OCI-M1 (cell line): ENCODE results near the gene MFGE8.

Experiments
- DNase-seq: peaks from one replicate; lab custom pipeline; 2025; lab: John Stamatoyannopoulos, UW

MFGE8 gene

DNA sequence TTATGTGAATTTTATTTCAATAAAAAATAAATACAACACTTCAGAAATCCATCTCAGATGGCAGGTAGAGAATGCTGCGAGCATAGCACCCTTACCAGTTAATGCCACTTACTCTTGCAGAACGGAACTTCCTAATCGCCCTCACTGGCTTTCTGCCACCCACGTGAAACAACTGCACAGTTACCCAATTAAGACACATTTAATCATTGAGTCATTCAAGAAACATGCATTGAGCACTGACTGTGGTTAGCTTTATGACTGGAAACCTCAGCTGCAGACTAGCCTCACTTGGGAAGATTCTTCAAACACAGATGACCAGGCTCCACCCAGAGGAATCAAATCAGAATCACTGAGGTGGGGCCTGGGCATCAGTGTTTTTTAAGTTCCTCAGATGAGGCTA is 5.6 kb upstream of the MFGE8 start:
- peak; percentile 66 for DNase-seq

DNA sequence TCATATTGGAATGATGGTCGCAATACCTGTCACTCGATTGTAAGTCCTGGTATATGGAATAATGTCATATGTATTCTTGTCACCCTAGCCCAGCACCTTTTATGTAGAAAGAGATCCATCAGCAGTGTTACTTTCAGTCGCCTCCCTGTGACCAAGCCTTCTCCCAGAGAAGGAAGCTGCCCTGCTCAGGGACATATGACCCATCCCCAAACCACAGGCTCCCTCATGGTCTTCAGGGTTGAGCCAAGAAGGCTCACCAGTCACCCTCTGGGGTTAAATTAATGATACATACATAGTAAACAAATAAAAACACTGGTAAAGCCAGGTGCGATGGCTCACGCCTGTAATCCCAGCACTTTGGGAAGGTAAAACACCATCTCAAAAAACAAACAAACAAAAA is 4.6 kb upstream of the MFGE8 start:
- DNase-seq = peak; percentile 53

DNA sequence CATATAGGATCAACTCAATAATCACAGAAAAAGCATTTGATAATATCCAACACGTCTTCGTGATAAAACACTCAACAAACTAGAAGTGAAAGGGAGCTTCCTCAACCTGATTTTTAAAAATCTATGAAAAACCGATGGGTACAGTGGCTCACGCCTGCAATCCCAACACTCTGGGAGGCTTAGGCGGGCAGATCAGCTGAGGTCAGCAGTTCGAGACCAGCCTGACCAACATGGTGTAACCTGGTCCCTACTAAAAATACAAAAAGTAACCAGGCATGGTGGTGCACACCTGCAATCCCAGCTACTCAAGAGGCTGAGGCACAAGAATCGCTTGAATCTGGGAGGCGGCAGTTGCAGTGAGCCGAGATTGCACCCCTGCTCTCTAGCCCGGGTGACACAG is 2.2 kb upstream of the MFGE8 start:
- DNase-seq = no peak

DNA sequence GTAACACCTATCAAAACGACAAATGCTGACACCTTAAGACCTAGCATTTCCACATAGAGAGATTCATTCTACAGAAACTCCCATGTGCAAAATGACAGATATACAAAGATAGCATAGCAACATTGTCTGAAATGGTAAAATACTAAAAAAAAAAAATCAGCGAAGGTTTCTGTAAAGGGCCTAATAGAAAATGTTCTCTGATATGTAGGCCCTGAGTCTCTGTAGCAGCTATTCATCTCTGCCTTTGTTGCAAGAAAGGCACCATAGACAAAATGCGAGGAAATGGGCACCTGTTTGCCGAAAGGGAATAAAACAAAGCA is 631 bp upstream of the MFGE8 start:
- no peak for DNase-seq

DNA sequence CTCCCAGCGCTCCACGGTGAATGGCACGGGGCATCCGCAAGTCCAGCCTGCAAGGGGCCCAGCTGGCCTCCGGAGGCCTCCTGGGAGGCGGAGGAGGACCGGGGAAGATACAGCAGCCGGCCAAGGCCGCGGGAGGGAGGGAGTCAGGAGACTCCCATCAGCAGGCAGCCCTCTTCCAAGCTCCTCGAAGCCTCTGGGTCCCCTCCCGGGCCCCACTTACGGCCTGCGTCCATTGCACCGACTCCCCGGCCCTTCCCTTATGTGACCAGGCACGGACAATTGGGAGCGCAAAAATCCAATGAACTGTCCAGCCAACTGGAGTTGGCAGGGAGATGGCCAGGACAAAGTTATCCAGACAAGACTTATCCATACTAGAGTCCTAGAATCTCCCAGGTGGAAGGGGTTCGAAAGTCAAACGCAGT is 668 bp downstream of the MFGE8 start:
- DNase-seq = no peak

DNA sequence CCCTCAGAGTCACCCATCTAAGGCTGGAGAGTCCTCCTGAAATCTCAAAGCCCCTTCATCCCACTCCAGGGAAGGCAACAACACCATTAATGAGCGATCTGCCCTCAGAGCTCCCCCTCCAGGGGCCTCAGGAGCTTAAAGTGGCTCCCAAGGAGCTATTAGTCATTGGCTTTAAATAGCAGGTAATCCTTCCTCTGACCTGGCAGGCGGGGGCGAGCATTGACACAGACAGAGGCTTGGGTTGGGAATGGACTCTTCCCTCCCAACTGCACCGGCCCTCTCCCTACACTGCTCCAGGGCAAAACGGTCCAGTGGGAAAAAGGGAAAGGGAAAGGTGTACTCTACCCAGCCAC is 1.4 kb downstream of the MFGE8 start:
- no peak for DNase-seq

DNA sequence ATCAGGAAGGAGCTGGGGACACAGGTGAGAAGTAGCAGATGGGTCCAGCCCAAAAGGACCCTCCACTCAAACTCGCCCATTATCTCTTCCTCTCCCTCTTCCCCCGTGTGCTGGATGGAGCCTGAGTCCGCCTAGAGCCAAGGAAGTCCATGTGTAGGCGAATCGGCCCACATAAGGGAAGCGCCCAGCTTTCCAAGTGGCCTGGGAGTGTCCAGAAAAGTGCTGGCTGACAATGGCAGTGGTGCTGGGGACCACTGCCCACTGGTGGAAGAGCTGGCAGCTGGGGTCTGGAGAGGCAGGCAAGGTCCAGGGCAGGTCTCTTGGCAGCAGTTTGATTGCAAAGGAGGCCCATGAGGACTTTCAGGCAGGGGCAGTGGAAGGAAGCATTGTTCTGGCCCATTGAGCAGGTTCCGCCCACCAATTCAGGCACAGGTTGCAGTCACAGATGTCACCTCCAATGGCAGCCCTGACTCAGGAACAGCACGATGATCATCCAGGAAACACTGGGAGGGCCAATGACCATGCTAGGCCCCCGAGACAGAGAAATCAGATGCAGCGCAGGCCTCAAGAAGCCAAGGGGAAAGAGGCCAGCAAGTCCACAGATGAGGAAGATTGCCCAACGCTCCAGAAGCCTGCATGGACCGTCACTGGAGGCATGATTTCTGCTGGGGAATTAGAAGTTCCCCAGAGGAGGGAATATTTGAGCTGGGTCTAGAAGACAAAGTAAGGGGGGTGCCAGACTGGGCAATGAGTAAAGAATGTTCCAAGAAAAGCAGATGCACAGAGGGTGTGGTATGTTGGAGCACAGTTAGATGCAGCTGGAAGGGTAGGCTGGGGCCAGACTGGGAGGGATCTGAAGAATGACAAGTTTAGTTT is 3.0 kb downstream of the MFGE8 start:
- no peak for DNase-seq

DNA sequence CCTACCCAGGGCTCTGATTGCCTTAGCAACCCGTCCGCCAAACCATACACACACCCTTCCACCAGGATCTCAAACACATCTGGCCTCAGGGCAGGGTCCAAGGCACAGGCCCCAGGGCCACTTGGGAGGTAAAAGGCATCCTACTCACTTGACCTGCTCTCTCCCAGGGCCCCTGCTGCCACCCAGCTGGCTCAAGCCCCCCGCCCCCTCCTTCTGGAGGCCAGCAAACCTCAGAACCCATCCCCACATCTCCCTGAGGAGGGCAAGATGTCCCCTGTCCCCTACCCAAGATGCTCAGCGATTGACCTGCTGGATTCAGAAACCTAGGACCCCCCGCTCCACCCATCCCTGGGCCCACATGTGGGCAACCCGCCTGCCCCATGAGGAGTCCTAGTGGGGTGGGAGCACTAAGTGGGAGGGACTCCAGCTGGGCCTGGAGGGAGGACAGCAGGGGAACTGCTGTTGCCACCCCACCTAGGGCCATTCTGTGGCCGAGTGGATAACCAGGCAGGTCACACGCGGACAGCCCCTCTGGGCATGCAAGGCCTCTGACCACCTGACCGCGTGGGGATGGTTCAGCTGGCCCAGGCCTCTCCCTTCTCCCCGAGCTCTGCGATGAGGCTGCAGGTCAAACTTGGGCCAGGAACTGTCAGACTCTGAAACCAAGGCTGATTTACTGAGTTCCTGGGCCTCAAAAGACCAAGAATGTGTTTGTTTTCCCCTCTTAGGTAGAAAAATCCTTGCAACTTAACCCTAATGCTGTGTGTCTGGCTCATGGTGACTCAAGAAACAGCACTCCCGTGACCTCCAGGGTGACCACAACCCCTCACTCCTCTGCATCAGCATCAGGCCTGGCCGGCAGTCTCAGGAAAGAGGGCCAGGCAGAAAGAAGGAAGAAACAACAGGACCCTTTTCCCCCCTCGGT is 4.2 kb downstream of the MFGE8 start:
- DNase-seq = peak; percentile 58

DNA sequence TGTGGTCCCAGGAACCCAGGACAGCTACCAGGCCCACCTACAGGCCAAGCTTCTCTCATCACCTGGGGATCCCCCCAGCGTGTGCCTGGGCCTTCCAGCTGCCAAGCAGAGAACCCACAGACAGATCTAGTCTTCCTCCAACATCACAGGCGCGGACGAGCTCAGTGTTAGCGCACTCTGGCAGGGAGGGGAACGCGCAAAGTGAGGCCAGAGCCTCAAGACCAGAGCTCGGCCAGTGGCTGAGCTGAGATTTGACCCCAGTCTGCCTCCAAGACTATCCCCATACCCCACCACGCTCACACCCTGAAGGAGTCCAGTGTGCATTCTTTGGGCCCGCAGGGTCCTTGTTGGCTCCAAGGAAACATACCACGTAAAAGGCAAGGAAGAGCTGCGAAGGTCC is 5.1 kb downstream of the MFGE8 start:
- DNase-seq = no peak

DNA sequence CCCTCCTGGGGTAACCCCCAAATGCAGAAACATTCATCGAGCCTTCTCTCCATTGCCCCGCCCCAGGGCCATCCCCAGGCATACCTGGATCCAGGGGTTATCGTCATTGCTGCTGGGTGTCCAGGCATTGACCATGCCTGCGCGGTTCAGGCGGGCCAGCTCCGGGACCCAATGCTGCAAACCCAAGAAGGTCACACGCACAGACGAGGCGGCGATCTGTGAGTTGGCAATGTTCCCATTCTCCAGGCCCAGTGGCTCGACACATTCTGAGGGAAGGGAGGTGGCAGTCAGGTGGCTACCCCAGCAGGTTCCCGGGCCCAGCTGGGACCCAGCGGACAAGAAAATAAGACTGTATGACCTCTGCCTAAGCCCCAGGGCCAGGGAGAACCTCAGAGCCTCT is 6.1 kb downstream of the MFGE8 start:
- DNase-seq = no peak

DNA sequence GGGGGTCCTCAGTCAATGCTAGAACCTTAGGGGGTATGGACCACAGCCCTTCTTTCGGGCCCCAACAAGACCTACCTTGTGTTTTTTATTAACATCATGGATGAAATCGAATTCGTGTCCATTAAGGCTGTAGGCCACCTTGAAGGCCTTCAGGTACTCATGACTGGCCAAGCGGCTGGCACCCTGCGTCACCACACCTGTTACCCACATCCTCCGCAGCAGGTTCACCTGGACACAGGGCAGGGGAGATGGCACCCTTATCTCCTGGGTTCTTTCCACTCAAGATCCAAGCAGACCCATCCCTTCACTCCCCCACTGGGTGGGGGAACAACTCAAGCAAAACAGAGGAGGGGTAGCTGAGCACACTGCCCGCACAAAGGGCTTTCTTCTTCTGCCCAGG is 6.6 kb downstream of the MFGE8 start:
- DNase-seq = no peak

DNA sequence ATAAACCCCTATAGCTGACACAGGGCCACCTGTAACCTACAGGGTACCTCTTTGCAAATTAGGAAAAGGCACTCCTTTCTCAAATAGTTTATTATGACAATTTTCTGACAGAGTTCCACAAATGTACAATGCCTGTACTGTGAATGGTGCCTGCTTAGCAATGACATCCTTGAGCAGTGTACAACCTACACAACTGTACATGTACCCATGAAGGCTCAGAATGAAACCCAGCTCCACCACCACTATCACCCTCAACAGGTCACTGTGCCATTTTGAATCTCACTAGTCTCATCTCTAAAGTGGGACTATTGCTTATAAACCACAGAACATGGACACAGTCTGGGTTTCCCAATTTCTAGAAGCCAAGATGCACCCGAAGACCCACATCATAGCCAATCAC is 7.0 kb downstream of the MFGE8 start:
- DNase-seq = no peak

DNA sequence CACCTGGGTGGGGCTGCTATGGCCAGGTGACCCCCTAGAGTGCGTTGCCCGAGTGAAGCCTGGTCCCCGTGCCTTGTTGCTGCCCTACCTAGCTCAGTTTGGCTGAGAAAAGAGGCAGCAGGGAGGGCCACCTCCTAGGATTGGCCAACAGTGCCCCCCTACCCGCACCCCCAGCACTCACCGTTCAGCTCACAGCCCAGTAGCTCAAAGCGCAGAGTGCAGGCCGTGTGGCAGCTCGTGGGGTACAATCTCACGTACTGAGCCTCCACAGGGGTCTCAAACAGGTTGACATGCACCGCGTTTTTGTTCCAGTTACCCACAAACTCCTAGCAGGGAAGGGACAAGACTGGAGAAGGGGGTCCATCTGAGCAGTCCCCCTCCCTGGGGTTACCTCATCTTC is 7.6 kb downstream of the MFGE8 start:
- DNase-seq = no peak

DNA sequence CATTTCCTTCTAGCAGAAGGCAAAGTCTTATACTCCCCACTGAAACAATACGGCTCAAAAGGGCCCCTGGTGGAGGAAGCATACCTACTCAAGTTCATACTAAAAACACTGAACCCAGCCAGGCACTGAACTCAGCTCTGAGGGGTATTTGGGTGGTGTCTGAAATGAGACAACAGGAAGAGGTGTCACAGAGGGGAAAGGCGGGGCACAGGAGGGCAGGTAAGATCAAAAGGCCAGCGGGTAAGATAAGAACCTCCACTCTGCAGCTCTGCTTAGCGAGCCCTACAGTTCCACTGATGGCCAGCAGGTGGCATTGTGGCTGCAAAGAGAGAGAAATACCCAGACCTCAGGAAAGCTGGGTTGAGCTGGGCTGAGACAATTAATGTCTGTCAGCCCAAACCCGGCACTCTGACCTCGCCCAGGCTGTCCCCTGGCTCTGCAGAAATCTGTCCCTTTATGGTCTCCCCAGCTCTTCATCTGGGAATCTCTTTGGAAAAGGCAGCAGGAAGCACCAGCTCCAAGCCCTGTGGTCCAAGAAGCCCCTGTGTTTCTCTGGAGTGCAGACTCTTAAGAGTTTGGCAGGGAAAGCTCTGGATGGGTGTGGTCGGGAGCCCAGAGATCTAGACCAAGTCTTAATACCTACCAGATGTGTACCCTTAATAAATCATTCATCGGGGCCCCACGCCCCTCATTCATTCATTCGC is 8.4 kb downstream of the MFGE8 start:
- DNase-seq = peak; percentile 93

DNA sequence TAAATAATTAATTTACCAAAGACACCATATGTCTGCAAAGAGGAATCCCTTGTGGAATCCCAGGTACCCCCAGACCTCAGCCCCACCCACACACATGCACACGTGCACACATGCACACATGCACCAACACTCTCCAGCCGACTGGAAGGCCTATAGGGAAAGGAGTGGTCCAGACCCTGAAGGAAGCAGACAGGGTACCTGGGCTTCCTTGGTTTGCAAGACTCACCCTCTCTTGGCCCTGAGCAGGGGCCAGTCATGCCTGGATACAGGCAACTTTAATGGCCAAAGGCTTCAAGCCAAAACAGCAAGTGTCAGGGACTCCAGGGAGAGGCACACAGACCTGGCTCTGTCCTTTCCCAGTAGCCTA is 8.9 kb downstream of the MFGE8 start:
- no peak for DNase-seq

DNA sequence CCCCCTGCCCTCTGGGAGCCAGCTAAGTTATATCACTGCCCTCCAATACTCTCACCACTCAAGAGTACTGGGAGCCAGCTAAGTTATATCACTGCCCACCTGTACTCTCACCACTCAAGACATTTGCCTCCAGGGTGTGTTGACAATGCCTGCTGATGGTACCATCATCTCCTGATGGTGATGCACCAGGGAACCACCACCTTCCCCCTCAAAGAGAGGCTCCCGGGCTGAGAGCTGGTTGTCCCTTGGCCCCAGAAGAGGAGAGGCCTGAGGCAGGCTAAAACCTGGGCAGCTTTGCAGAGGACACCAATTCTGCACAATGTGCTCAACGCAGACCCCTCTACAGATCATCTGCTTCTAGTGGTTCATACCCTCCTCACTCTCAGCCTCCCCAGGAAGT is 10.3 kb downstream of the MFGE8 start:
- DNase-seq = no peak

DNA sequence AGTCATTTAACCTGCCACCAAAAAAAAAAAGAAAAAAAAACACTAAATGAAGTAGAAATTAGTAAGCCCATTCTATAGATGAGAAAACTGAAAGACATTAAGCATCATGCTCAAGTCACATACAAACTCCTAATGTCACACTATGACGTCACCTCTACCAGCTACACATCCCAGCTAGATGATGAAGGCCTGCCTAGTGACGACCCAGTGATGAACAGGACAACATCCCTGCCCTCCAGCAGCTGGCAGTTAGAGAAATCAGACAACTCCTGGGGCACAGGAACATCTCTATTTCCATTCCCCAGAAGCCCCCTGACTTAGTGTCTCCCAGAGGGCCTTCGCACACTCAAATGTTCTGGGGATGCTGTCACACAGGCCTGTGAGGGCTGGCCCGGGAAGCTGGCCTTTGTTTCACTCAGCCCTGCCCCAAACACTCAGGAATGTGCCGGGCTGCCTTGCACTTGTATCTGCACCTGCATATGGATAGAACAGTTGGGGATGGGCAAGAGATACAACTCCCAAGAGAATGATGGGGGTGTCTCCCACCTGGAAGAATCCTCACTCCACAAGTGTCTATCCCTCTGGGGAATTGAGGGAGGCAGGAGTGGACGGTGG is 10.9 kb downstream of the MFGE8 start:
- no peak for DNase-seq

DNA sequence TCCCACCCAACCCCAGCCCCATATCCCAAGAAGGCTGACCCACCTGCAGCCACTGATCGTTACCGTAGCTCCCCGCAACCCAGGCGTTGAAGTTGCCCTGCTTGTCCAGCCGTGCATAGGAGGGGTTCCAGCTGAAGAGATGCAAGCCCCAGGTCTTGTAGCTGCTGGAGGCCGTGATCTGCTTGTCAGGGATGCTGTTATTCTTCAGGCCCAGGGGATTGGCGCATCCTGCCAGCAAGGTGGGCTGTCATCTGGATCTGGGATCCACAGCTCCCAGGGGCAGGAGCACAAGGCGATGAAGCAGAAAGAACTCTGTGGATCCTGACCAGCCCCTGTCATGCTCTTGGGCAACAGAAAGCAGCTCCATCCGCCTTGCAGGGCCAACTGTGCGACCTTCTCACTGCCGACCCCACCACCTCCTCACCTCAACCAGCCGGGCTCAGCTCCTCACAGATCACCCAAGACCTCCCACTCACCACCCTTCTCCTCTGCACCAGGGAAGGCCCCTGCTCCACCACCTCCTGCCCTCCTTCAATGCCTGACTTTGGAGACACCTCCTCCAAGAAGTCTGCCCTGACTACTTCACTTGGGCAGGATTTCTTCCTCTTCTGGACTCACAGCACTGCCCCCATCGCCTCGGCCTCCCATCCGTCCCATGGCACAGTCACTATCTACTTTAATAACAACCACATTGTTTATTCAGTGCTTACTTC is 11.5 kb downstream of the MFGE8 start:
- DNase-seq = no peak

DNA sequence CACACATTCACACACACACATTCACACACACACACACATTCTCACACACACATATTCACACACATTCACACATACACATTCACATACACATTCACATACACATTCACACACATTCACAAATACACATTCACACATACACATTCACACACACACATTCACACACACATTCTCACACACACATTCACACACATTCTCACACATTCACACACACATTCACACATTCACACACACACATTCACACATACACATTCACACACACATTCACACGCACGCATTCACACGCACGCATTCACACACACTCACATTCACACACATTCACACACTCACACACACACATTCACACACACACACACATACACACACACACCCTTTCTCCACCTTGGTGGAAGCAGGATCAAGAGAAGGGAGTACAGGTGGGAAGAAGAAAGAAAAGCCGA is 12.2 kb downstream of the MFGE8 start:
- no peak for DNase-seq

DNA sequence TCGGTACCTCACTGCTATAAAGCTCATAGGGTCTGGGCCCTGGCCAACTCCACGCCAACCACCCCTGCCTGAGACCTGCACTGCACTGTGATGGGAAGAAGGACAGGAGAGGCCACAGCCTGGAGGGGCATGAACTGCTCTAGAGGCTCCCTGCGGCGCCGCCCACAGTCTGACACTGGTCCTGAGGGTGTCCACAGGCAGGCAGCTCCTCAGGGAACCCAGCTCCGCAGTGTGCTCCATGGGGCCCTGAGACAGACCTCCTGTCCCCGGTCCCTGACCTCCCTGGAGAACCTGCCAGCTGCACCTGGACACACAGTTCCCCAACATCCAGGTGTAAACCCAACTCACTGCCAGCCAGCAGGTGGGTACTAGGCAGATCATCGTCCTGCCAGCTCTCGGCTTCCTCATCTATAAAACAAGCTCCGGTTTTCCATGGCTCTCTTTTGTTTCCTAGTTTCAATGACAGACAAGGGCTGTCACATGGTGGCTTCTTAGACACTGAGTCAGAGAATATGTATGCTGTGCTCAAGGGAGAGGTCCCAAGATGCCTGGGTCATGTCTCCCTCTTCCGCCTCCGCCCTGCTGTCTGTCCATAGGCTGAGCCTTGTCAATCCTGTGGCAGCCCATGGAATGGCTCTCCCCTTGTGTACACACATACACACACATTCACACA is 12.7 kb downstream of the MFGE8 start:
- DNase-seq = no peak

DNA sequence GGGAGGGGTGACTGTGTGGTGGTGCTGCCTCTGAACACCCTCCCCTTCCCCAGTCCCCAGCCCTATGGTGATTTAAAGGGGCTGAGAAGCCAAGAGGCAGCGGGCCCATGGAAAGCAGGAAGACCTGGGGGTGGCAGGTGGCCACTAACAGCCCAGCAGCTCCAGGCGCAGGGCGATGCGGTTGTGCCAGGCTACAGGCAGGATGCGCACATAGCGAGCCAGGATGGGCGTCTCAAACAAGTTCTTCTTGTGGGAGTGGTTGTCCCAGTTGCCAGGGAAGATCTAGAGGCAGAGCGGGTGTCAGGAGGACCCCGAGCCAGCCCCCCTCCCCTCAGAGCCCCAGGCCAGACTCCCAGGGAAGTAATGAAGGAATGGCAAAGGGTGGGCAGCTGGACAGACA is 13.9 kb downstream of the MFGE8 start:
- DNase-seq = no peak
